Measurements from ENCODE around the gene DEK. TPM values are rescaled to one million over a fixed set of nuclear protein-coding genes. Genes with fewer than 3 reads are reported as not detected.
"Not testable (repeated sequence)": the region's sequence is repeated elsewhere in the genome, so short reads cannot be mapped to it uniquely, and the experiment has no call there.

Gene DEK
- 170 and 175 TPM in 2 replicates for total RNA-seq

GRCh38 chr6:18264219-18264922 is at the start of gene DEK:
DEK (minus strand) TSS chr6:18264530; CDS start chr6:18263987, 543 bp downstream.
- H3K4me1 Mint-ChIP-seq: peaks cover 43% of the 10 kb centered on the region
- no peaks in the 10 kb centered on the region for H3K9me3 Mint-ChIP-seq
- H3K4me3 Mint-ChIP-seq: peak within 1 kb of the TSS; percentile 95
- peaks cover 41% of the 10 kb centered on the region for H3K36me3 Mint-ChIP-seq (ENCODE audit: low read depth)
- intact Hi-C loops (cut with micrococcal nuclease): loop anchor here (2.0 to 5.0 kb wide), 6 partner anchors 54 to 557 kb away; partner anchors contain the start of genes KIF13A, NUP153 and RNF144B
- peak within 1 kb of the TSS; percentile 94 for H3K27ac Mint-ChIP-seq
- no peaks in the 10 kb centered on the region for H3K27me3 Mint-ChIP-seq
- peak; percentile 95 for DNase-seq

GRCh38 chr6:18312368-18312767 is 48.0 kb upstream of the DEK start:
- H3K27me3 Mint-ChIP-seq: peaks cover 13% of the 10 kb centered on the region
- no peak for DNase-seq
- no peak overlapping the region for H3K4me3 Mint-ChIP-seq
- H3K4me1 Mint-ChIP-seq: no peaks in the 10 kb centered on the region
- no peaks in the 10 kb centered on the region for H3K36me3 Mint-ChIP-seq (ENCODE audit: low read depth)
- intact Hi-C loops (cut with micrococcal nuclease): no loop called here
- H3K27ac Mint-ChIP-seq: no peak overlapping the region
- H3K9me3 Mint-ChIP-seq: no peaks in the 10 kb centered on the region

- H3K4me1 Mint-ChIP-seq; H3K36me3 Mint-ChIP-seq (ENCODE audit: low read depth); H3K4me3 Mint-ChIP-seq; DNase-seq; H3K27ac Mint-ChIP-seq; intact Hi-C loops (cut with micrococcal nuclease); H3K9me3 Mint-ChIP-seq: not testable (repeated sequence)
- H3K27me3 Mint-ChIP-seq: peaks cover 13% of the 10 kb centered on the region
Observed at GRCh38 chr6:18310010-18310409, 45.7 kb upstream of the DEK start.

GRCh38 chr6:18309046-18309445 is 44.7 kb upstream of the DEK start:
- Mint-ChIP-seq H3K27ac (no peak overlapping the region), H3K36me3 (ENCODE audit: low read depth) (no peaks in the 10 kb centered on the region), H3K4me1 (no peaks in the 10 kb centered on the region), H3K4me3 (no peak overlapping the region), H3K9me3 (no peaks in the 10 kb centered on the region), H3K27me3 (peaks cover 10% of the 10 kb centered on the region)
- intact Hi-C loops (cut with micrococcal nuclease): no loop called here
- DNase-seq: no peak

GRCh38 chr6:18308070-18308735 is 43.9 kb upstream of the DEK start:
- Mint-ChIP-seq H3K4me3 (no peak overlapping the region), H3K27me3 (peaks cover 11% of the 10 kb centered on the region), H3K4me1 (no peaks in the 10 kb centered on the region), H3K27ac (no peak overlapping the region), H3K9me3 (no peaks in the 10 kb centered on the region), H3K36me3 (ENCODE audit: low read depth) (no peaks in the 10 kb centered on the region)
- intact Hi-C loops (cut with micrococcal nuclease): no loop called here
- no peak for DNase-seq

DNA sequence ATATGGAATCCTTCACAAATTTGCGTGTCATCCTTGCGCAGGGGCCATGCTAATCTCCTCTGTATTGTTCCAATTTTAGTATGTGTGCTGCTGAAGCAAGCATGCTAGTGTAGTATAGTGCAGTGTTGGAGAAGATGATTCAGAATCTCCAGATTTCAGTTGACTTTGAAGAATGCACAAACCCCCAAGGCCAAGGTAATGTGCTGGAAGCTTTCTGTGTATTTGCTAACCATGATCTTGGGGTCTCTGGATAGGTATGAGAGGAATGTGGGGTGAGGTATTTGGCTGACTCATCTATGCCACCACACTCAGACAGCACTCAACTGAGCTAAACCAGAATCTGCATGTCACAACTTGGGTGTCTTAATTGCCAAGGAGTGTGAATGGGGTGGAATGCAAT is 42.6 kb upstream of the DEK start:
- no peak for DNase-seq
- H3K27me3 Mint-ChIP-seq: peaks cover 7% of the 10 kb centered on the region
- intact Hi-C loops (cut with micrococcal nuclease): no loop called here
- H3K27ac Mint-ChIP-seq: no peak overlapping the region
- no peaks in the 10 kb centered on the region for H3K9me3 Mint-ChIP-seq
- H3K4me3 Mint-ChIP-seq: no peak overlapping the region
- no peaks in the 10 kb centered on the region for H3K36me3 Mint-ChIP-seq (ENCODE audit: low read depth)
- no peaks in the 10 kb centered on the region for H3K4me1 Mint-ChIP-seq

DNA sequence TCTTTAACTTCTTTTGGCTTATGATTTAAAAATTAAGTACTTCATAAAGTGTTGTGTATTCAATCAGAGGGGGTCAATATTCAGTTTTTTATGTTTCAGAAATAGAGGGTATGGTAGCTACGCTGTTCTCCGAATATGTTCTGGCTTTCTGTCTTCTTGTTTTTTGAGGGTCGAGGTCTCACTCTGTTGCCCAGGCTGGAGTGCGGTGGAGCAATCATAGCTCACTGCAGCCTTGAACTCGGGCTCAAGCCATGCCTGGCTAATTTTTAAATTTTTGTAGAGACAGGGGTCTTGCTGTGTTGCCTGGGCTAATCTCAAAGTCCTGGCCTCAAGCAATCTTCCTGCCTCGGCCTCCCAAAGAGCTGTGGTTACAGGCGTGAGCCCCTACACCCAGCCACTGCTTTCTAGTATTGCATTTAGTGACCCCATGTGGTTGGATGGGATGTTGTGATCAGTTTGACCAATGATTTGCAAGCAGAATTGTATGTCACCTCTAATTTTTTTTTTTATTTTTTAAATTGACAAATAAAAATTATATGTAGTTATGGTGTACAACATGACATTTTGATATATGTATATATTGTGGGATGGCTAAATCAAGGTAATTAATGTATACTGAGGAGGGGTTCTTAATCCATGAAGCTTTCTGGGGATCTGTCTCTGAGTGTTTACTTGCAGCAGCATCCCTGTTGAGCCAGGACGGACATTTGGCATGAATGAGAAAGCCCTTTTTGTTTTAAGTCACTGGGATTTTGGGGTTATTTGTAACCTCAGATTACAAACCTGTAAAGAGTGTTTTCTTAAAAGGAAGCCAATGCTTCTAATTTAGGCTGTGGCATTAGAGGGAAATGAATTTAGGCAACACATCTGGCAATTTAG is 38.5 kb upstream of the DEK start:
- no peaks in the 10 kb centered on the region for H3K36me3 Mint-ChIP-seq (ENCODE audit: low read depth)
- no peaks in the 10 kb centered on the region for H3K9me3 Mint-ChIP-seq
- H3K27me3 Mint-ChIP-seq: peaks cover 8% of the 10 kb centered on the region
- intact Hi-C loops (cut with micrococcal nuclease): no loop called here
- no peak overlapping the region for H3K4me3 Mint-ChIP-seq
- no peaks in the 10 kb centered on the region for H3K4me1 Mint-ChIP-seq
- H3K27ac Mint-ChIP-seq: no peak overlapping the region
- no peak for DNase-seq

GRCh38 chr6:18293076-18293904 is 29.0 kb upstream of the DEK start:
- Mint-ChIP-seq H3K4me1 (no peaks in the 10 kb centered on the region), H3K27me3 (peaks cover 9% of the 10 kb centered on the region), H3K4me3 (no peak overlapping the region), H3K9me3 (no peaks in the 10 kb centered on the region), H3K27ac (no peak overlapping the region), H3K36me3 (ENCODE audit: low read depth) (no peaks in the 10 kb centered on the region)
- no peak for DNase-seq
- intact Hi-C loops (cut with micrococcal nuclease): no loop called here

- DNase-seq: no peak
- Mint-ChIP-seq H3K27ac (no peak overlapping the region), H3K27me3 (peaks cover 16% of the 10 kb centered on the region), H3K9me3 (no peaks in the 10 kb centered on the region), H3K36me3 (ENCODE audit: low read depth) (no peaks in the 10 kb centered on the region), H3K4me1 (no peaks in the 10 kb centered on the region), H3K4me3 (no peak overlapping the region)
- intact Hi-C loops (cut with micrococcal nuclease): no loop called here
Observed at GRCh38 chr6:18289283-18289682, 25.0 kb upstream of the DEK start.

GRCh38 chr6:18284261-18284660 is 19.9 kb upstream of the DEK start:
- no peaks in the 10 kb centered on the region for H3K4me1 Mint-ChIP-seq
- no peak overlapping the region for H3K27ac Mint-ChIP-seq
- H3K36me3 Mint-ChIP-seq (ENCODE audit: low read depth): no peaks in the 10 kb centered on the region
- peaks cover 30% of the 10 kb centered on the region for H3K27me3 Mint-ChIP-seq
- intact Hi-C loops (cut with micrococcal nuclease): no loop called here
- H3K4me3 Mint-ChIP-seq: no peak overlapping the region
- DNase-seq: no peak
- H3K9me3 Mint-ChIP-seq: no peaks in the 10 kb centered on the region

DNA sequence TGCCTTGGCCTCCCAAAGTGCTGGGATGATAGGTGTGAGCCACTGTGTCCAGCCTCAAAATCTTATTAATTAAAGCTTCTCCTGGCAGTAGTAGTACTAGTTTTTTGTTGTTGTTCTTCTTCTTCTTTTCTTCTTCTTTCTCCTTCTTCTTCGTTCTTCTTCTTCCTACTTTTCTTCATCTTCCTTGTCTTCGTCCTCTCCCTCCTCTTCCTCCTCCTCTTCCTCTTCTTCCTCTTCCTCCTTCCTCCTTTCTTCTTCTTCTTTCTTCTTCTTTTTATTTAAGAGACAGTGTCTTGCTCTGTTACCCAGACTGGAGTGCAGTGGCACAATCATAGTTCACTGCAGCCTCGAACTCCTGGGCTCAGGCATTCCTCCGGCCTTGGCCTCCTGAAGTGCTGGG is 17.2 kb upstream of the DEK start:
- no peak for DNase-seq
- H3K9me3 Mint-ChIP-seq: no peaks in the 10 kb centered on the region
- intact Hi-C loops (cut with micrococcal nuclease): no loop called here
- no peak overlapping the region for H3K4me3 Mint-ChIP-seq
- H3K4me1 Mint-ChIP-seq: peaks cover 5% of the 10 kb centered on the region
- H3K27me3 Mint-ChIP-seq: peaks cover 39% of the 10 kb centered on the region
- no peak overlapping the region for H3K27ac Mint-ChIP-seq
- no peaks in the 10 kb centered on the region for H3K36me3 Mint-ChIP-seq (ENCODE audit: low read depth)

GRCh38 chr6:18280084-18280483 is 15.8 kb upstream of the DEK start:
- H3K36me3 Mint-ChIP-seq (ENCODE audit: low read depth): no peaks in the 10 kb centered on the region
- intact Hi-C loops (cut with micrococcal nuclease): no loop called here
- no peak overlapping the region for H3K27ac Mint-ChIP-seq
- peaks cover 5% of the 10 kb centered on the region for H3K4me1 Mint-ChIP-seq
- H3K27me3 Mint-ChIP-seq: peaks cover 50% of the 10 kb centered on the region
- H3K9me3 Mint-ChIP-seq: no peaks in the 10 kb centered on the region
- no peak overlapping the region for H3K4me3 Mint-ChIP-seq
- DNase-seq: no peak

DNA sequence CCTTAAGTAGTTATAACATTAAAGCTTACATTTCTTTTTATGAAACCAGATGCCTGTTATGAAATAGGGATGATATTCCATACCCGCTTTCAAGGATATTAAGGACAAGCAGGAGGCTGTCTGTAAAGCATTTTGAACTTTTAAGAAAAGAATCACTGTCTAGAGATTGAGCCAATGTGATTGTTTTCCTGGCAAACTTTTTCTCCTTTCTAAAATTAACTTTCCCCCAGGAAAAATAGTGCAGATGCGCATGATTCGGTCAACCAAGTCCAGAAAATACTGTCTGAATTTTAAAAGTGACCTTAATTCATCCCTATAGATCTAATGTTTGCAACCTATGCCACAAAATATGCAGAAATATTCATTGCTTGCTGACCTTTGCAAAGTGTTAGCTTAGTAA is 15.1 kb upstream of the DEK start:
- DNase-seq: no peak
- Mint-ChIP-seq H3K27me3 (peaks cover 55% of the 10 kb centered on the region), H3K27ac (no peak overlapping the region), H3K4me3 (no peak overlapping the region), H3K36me3 (ENCODE audit: low read depth) (no peaks in the 10 kb centered on the region), H3K4me1 (peaks cover 5% of the 10 kb centered on the region), H3K9me3 (no peaks in the 10 kb centered on the region)
- intact Hi-C loops (cut with micrococcal nuclease): no loop called here

Measured in activated CD4-positive, alpha-beta T cell treated with anti-CD3 and anti-CD28 coated beads, Interleukin-2, amount 10 ng/mL, durations not matched to agents 24 days and 14 days (primary cell).